CD14-positive monocyte (primary cell): ENCODE measurements around the gene ARHGAP15. TPM values are rescaled to one million over a fixed set of nuclear protein-coding genes. Genes with fewer than 3 reads are reported as not detected.

ENCODE experiments used
- DNase-seq, 3 donors: peaks; one replicate each; pipeline ENCODE4 v3.0.0-alpha.2; 2011 to 2022
- H2AFZ ChIP-seq: 2 replicates; pipeline ENCODE4 v1.6.0; 2012; ENCODE audit warnings: mild to moderate bottlenecking, low read depth, low read length, inconsistent platforms; ENCODE audit not compliant: insufficient read depth, poor library complexity, severe bottlenecking
- H3K27ac ChIP-seq, 2 donors: 1 replicate in 1 of 2; 2 replicates in 1 of 2; pipeline ENCODE4 v1.5.1; 2012 to 2013; ENCODE audit warnings: low read length in 2 of 2, control low read depth in 1 of 2, inconsistent platforms in 1 of 2, low read depth in 1 of 2, mild to moderate bottlenecking in 1 of 2
- H3K27me3 ChIP-seq, 2 donors: one replicate each; pipeline versions ENCODE4 v1.6.0 to v1.6.1; 2011 to 2013; ENCODE audit warnings: low read length in 2 of 2; ENCODE audit not compliant: control insufficient read depth in 2 of 2, insufficient read depth in 2 of 2
- H3K36me3 ChIP-seq, 2 donors: replicated peaks in 1 of 2; 1 replicate in 1 of 2; 2 replicates in 1 of 2; pipeline versions ENCODE4 v1.5.1 to v1.6.1; 2012 to 2013; ENCODE audit warnings: low read length in 2 of 2, control low read depth in 1 of 2, inconsistent platforms in 1 of 2, mild to moderate bottlenecking in 1 of 2; ENCODE audit not compliant: insufficient read depth in 2 of 2, control insufficient read depth in 1 of 2
- H3K4me1 ChIP-seq, 2 donors: 1 replicate in 1 of 2; 2 replicates in 1 of 2; pipeline versions ENCODE4 v1.5.1 to v1.6.1; 2012 to 2013; ENCODE audit warnings: low read length in 2 of 2, control low read depth in 1 of 2, inconsistent platforms in 1 of 2, mild to moderate bottlenecking in 1 of 2, moderate library complexity in 1 of 2; ENCODE audit not compliant: insufficient read depth in 2 of 2, control insufficient read depth in 1 of 2
- H3K4me2 ChIP-seq: replicated peaks from 2 replicates; pipeline ENCODE3; 2012; ENCODE audit warnings: low read length, moderate library complexity, mild to moderate bottlenecking; ENCODE audit not compliant: poor library complexity, severe bottlenecking; ENCODE audit errors: extremely low read depth
- H3K4me3 ChIP-seq, 3 experiments: fragments of 200-600 bp in 1 of 3; sonication (generic) in 1 of 3; replicated peaks in 1 of 3; 1 replicate in 2 of 3; 2 replicates in 1 of 3; pipeline ENCODE4 v1.5.1; 2011 to 2013; ENCODE audit warnings: low read length in 3 of 3, mild to moderate bottlenecking in 3 of 3, control low read depth in 2 of 3, low read depth in 2 of 3, inconsistent platforms in 1 of 3, moderate library complexity in 1 of 3
- H3K79me2 ChIP-seq: 2 replicates; pipeline ENCODE4 v1.6.0; 2012; ENCODE audit warnings: mild to moderate bottlenecking, control low read depth, inconsistent platforms, low read length, moderate library complexity; ENCODE audit not compliant: insufficient read depth
- H3K9ac ChIP-seq: 2 replicates; pipeline ENCODE4 v1.6.0; 2017; ENCODE audit warnings: low read length, mild to moderate bottlenecking; ENCODE audit not compliant: insufficient read depth, poor library complexity, severe bottlenecking
- H3K9me3 ChIP-seq, 2 donors: replicated peaks in 1 of 2; 1 replicate in 1 of 2; 2 replicates in 1 of 2; pipeline versions ENCODE4 v1.5.1 to v1.6.1; 2012 to 2013; ENCODE audit warnings: low read length in 2 of 2, control low read depth in 1 of 2; ENCODE audit not compliant: control insufficient read depth in 1 of 2, insufficient read depth in 1 of 2
- H4K20me1 ChIP-seq: 2 replicates; pipeline ENCODE4 v1.6.0; 2012; ENCODE audit warnings: mild to moderate bottlenecking, low read length, control low read depth, moderate library complexity; ENCODE audit not compliant: insufficient read depth
- H3K27ac Mint-ChIP-seq, 7 donors: one replicate each; pipeline ENCODE4 v1.8.0; 2020; ENCODE audit warnings: mild to moderate bottlenecking in 7 of 7, mixed read lengths in 7 of 7, moderate library complexity in 6 of 7, inconsistent platforms in 2 of 7
- H3K27me3 Mint-ChIP-seq, 3 donors: one replicate each; pipeline ENCODE4 v1.8.0; 2021 to 2022; ENCODE audit warnings: low read depth in 3 of 3, mild to moderate bottlenecking in 3 of 3, mixed read lengths in 3 of 3, moderate library complexity in 3 of 3, inconsistent platforms in 1 of 3
- H3K36me3 Mint-ChIP-seq, 2 donors: one replicate each; pipeline ENCODE4 v1.8.0; 2020; ENCODE audit warnings: mixed read lengths in 2 of 2, inconsistent platforms in 1 of 2, mild to moderate bottlenecking in 1 of 2
- H3K4me1 Mint-ChIP-seq: one replicate; pipeline ENCODE4 v1.8.0; 2020; ENCODE audit warnings: mild to moderate bottlenecking, mixed read lengths
- H3K4me3 Mint-ChIP-seq, 2 donors: one replicate each; pipeline ENCODE4 v1.8.0; 2020; ENCODE audit warnings: mild to moderate bottlenecking in 2 of 2, mixed read lengths in 2 of 2, moderate library complexity in 1 of 2
- H3K9me3 Mint-ChIP-seq, 7 donors: one replicate each; pipeline ENCODE4 v1.8.0; 2020 to 2022; ENCODE audit warnings: mixed read lengths in 7 of 7, mild to moderate bottlenecking in 6 of 7, moderate library complexity in 6 of 7, inconsistent platforms in 2 of 7
- CTCF ChIP-seq: fragments of 200-600 bp; IDR thresholded peaks from one replicate; pipeline ENCODE4 v1.8.0; 2022; ENCODE audit warnings: antibody characterized with exemption, mild to moderate bottlenecking
- WGBS: methylation state at CpG from one replicate; pipeline ENCODE4 v1.1.5; 2013; ENCODE audit warnings: missing lambda C conversion rate; ENCODE audit not compliant: insufficient coverage; 5-methylcytosine and 5-hydroxymethylcytosine counted together
- intact Hi-C, 2 donors: fragments of 100-400 bp; cut with micrococcal nuclease; formaldehyde crosslinking; loops; one replicate each; pipeline versions ENCODE4 v1.15.0 to v1.15.1; 2023
- polyA plus RNA-seq, 3 donors: library from polyadenylated mRNA; depleted of rRNA in 1 of 3; unstranded in 2 of 3; stranded (reverse) in 1 of 3; fragments of 300-500 nt in 2 of 3; fragments of >200 nt in 1 of 3; fragmentation: Illumina TruSeq in 2 of 3; gene quantifications; 1 replicate in 2 of 3; 2 replicates in 1 of 3; pipeline ENCODE4 v1.2.3, GENCODE V29; 2012 to 2021

ARHGAP15 gene
- polyA plus RNA-seq, 3 donors: 35.4 to 50.9 (median 50.7) TPM

- H3K27me3 Mint-ChIP-seq: no peaks in the 10 kb centered on the region
- Histone ChIP-seq H3K4me1 (no peaks in the 10 kb centered on the region), H3K4me2 (no peak overlapping the region), H2AFZ (no peak overlapping the region), H3K4me3 (no peak overlapping the region), H3K79me2 (no peaks in the 10 kb centered on the region), H3K9me3 (no peaks in the 10 kb centered on the region), H3K9ac (no peak overlapping the region), H3K36me3 (peaks cover 0 to 17% of the 10 kb centered on the region in 2 donors), H4K20me1 (peaks cover 5% of the 10 kb centered on the region), H3K27me3 (no peaks in the 10 kb centered on the region), H3K27ac (no peak overlapping the region)
- H3K9me3 Mint-ChIP-seq: peaks cover 0 to 3% (median 0%) of the 10 kb centered on the region in 7 donors
- no peak for TF ChIP-seq CTCF
- DNase-seq: no peak
- H3K36me3 Mint-ChIP-seq: peaks cover 4 to 10% of the 10 kb centered on the region in 2 donors
- peaks cover 6% of the 10 kb centered on the region for H3K4me1 Mint-ChIP-seq
- no peak overlapping the region for H3K27ac Mint-ChIP-seq
- intact Hi-C loops: no loop called here
- WGBS: no CpG with 5 or more reads among the region's 1 CpG
- no peak overlapping the region for H3K4me3 Mint-ChIP-seq
These were observed 300.9 kb downstream of the ARHGAP15 start for GRCh38 chr2:143429932-143430679.

- no peaks in the 10 kb centered on the region for H3K9me3 ChIP-seq
- H3K4me3 ChIP-seq: no peak overlapping the region
- no peak overlapping the region for H3K27ac ChIP-seq
- no peak for TF ChIP-seq CTCF
- H3K27me3 ChIP-seq: no peaks in the 10 kb centered on the region
- H3K4me2 ChIP-seq: no peak overlapping the region
- intact Hi-C loops: no loop called here
- H4K20me1 ChIP-seq: peaks cover 3% of the 10 kb centered on the region
- no peak overlapping the region for H2AFZ ChIP-seq
- H3K79me2 ChIP-seq: no peaks in the 10 kb centered on the region
- H3K9ac ChIP-seq: no peak overlapping the region
- WGBS: no CpG with 5 or more reads among the region's 2 CpGs
- DNase-seq: no peak
- no peaks in the 10 kb centered on the region for H3K4me1 ChIP-seq
- no peak overlapping the region for H3K27ac Mint-ChIP-seq
- H3K36me3 Mint-ChIP-seq: peaks cover 7 to 12% of the 10 kb centered on the region in 2 donors
- no peaks in the 10 kb centered on the region for H3K27me3 Mint-ChIP-seq
- H3K36me3 ChIP-seq: peaks cover 3 to 20% of the 10 kb centered on the region in 2 donors
- H3K4me1 Mint-ChIP-seq: peaks cover 6% of the 10 kb centered on the region
- H3K4me3 Mint-ChIP-seq: no peak overlapping the region
- H3K9me3 Mint-ChIP-seq: peaks cover 0 to 3% (median 0%) of the 10 kb centered on the region in 7 donors
These were observed 302.1 kb downstream of the ARHGAP15 start for GRCh38 chr2:143431316-143431715.
